Measurements from ENCODE around the gene PRDM5.

GRCh38 chr4:120857312-120857711 is 65.2 kb downstream of the PRDM5 start:
- TF ChIP-seq CTCF (IDR thresholded peaks at IDR 0.05) (no peak), POLR2A (IDR thresholded peaks at IDR 0.05) (no peak)

All from thyroid gland (tissue), 4 donors.